HG03159 (cell line): Measurements from ENCODE around the gene C2orf92.
"Not testable (repeated sequence)": the region's sequence is repeated elsewhere in the genome, so short reads cannot be mapped to it uniquely, and the experiment has no call there.

ENCODE experiments used
- ATAC-seq: cut with Tn5 transposase; IDR thresholded peaks from one replicate; pipeline ENCODE4 v1.9.1; 2021; ENCODE audit warnings: mild to moderate bottlenecking, moderate library complexity; ENCODE audit not compliant: unreplicated experiment

C2orf92 gene

GRCh38 chr2:97688062-97688827 is 18.7 kb downstream of the C2orf92 start:
- no peak for ATAC-seq

GRCh38 chr2:97691166-97691565 is 21.7 kb downstream of the C2orf92 start:
- no peak for ATAC-seq

DNA sequence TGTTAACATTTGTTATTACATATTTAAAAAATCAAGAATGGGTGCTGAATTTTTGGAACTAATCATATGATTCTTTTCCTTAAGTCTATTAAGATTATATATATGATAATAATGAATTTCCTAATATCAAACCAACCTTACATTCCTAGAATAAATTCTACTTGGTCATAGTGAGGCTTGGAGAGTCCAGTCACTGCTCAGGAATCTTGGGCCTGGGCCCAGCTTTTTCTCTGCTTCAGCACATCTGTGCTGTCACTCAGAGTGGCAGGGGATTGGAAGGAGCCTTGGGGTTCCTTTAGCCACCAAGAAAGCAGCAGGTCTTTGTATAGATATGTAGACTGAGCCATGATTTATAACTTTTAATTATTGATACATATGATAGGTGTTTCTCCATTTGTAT is 24.0 kb downstream of the C2orf92 start:
- ATAC-seq, result no peak

GRCh38 chr2:97695744-97696143 is 26.2 kb downstream of the C2orf92 start:
- no peak for ATAC-seq

DNA sequence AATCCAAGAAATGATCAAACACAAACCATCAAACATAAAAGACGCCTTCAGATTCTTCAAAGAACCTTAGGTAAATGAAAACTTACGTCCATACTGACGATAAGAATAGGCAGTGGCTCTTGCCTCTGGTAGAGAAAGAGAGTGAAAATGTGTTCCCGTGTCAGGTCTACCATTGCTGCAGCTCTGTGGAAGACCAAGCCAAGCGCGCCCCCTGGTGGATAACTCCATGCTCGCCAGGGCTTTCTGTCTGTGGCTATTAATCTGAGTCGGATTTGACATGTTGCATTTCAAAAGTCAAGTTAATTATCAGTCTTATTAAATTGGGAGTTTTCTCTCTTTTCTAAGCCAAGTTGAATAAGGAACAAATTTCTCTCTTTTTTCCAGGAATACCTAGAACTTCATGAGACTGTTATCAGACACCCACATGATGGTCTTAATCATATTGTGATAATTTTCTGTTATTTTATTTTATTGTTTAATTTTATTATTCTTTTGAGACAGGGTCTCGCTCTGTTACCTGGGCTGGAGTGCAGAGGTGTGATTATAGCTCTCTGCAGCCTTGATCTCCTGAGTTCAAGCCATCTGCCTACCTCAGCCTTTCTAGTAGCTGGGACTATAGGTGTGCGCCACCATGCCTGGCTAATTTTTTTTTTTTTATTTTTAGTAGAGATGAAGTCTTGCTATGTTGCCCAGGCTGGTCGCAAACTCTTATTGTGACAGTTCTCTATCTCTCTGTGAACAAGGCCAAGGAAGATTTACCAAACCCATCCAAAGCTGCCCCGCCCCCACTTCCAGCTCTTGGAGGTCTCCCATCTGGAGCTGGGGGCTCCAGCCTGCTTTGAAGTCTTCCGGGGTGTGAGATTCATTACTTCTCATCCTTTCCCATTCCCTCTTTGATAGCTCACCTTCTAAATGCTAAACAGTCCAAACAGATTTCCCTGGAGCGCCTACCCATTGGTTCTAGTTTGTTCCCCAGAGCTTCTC is 28.0 kb downstream of the C2orf92 start:
- ATAC-seq, result peak; percentile 76

GRCh38 chr2:97698530-97698929 is 29.0 kb downstream of the C2orf92 start:
- no peak for ATAC-seq

DNA sequence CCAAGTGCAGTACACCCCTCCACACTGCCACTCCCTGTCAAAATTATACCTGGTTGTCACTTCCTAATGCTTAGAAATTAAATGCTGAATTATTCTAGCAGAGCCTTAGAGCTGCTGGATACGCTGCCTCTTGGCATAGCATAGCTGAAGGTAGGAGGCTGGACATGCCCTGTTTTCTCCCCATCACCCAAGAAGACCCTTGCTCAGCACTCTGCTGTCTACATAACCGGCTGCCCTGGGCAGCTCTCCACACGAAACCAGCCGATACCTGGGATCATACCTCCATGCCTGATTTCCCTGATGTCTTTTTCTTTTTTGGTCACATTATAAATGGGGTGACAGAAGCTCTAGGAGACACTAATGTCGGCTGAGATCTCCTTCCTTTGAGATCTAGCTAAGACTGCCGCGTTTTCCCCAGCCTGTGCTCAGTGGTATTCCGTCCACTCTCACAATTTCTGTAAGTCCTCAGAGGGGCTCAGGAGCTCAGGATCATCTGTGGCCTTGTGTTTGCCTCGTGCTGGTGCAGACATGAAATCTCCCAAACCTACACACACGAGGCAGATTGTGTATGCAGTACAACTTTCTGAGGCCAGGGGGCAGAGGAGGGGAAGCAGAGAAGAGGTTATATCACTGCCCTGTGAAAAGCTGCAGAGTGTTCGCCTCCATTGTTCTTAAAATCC is 30.4 kb downstream of the C2orf92 start:
- no peak for ATAC-seq

GRCh38 chr2:97701186-97701585 is 31.7 kb downstream of the C2orf92 start:
- ATAC-seq, result no peak

GRCh38 chr2:97701851-97702465 is 32.4 kb downstream of the C2orf92 start:
- ATAC-seq, result no peak

DNA sequence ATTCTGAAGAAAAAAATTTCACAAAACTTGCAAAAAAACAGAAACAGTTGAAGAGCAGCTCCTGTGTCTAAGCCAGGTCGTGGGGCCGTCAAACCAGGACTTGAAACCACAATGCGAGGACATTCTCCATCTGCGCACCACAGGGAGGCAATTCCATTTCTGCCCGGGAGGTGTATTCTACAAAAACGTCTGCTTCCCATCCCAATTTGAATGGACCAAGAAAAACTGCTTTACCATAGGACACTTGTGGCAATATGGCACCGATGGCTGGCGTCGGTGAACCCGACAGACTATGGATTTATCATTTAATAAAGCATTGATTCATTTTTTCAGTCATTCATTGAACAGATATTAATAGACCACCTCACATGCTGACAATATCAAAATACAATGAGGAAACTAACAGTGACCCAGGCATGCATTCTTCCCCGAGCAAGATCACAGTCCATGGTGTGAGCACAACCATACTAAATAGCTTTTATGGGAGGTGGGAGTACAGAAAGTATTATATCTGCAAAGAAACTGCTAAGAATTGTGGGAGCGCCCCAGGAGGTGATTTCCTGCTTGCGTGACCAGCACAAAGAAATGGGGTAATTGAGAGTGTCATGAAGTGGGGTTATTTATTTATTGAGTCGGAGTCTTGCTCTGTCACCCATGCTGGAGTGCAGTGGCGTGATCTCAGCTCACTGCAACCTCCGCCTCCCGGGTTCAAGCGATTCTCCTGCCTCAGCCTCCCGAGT is 33.4 kb downstream of the C2orf92 start:
- ATAC-seq, result no peak

DNA sequence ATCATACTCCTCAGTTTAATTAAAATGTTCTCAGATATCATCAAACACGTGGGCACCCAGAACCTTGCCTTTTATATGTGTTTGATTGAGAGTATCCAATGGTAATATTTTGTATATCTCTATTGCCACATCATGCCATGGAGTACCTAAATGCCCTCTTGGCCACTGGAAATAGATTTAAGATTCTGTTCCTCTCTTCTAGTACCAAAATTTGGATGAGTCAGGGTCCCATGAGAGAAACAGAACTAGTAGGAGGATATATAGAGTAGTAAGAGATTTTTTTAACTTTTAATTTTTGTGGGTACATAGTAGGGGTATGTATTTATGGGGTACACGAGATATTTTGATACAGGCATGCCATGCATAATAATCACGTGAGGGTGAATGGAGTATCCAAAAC is 34.2 kb downstream of the C2orf92 start:
- ATAC-seq, result no peak

GRCh38 chr2:97704989-97705388 is 35.5 kb downstream of the C2orf92 start:
- ATAC-seq, result no peak

DNA sequence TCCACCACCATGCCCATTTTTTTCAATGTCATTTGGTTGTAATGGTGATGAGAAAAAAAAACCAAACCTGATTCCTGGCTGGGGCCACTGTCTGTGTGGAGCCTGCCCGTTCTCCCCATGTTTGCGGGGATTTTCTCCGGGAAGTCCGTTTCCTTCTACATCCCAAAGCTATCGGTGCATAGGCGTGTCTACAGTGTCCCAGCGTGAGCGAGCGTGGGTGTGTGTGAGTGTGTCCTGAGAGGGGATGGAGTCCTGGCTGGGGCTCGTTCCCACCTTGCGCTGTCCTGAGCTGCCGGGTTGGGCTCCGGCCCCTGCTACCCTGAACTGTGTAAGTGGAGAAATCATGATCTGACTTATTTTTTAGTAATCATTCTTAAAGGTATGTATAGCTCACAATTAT is 36.6 kb downstream of the C2orf92 start:
- ATAC-seq, result no peak

DNA sequence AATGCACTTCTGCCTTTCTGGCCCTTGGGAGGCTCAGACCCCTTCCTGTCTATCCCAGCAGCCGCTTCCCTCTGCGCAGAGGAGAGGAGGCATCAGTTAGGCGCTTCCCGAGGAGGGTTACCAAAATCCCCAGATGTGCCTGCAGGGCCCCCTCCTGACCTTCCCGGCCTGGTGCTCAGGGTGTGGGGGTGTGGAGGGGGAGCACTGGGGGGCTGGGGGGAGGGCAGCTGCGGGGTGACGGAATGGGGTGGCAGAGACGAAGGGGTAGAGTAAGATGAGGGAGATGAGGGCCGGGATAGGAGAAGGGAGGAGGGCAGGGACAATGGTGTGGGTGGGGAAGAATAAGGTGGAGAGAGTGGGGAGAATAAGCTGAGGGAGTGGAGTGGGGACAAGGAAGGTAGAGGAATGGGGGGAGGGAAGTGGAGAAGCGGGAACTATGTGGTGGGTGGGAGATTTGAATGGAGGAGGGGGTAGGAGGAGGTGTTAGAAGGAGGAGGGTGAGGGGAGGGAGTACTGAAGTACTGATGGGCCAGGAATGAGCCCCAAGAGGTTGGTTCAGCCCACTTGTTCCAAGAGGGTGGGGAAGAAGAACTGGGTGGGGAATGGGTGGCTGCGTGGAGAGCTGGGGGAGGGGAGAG is 37.3 kb downstream of the C2orf92 start:
- ATAC-seq, result no peak

DNA sequence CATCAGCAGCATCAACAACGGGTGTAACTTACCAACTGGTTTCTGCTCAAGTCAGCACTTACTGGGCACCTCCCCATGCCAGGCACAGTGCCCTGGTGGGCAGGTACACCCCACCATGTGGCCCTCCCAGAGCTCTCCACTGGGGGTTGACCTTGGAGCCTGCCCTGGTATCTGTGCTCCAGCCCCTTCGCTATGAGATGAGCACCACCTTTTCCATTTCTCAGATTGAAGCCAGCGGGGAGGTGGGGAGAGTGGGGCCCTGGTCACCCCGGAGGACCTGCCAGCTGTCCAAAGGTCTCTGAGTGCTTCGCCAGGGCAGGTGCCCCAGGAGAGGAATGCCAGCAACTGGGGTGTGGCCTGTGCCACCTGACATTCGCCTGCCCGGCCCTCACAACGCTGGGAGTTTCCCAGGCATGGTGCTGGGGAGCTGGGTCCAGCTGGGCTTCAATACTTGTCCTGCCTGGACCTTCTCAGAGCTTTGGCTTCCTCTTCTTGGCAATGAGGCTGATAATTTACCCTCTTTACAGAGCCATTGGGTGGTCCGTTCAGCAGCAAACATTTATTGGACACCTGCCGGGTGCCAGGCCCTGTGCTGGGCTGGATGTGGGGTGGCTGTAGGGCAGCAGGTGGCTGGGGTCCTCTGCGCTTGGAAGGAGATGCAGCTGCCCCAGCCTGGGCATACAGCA is 38.0 kb downstream of the C2orf92 start:
- no peak for ATAC-seq

- no peak for ATAC-seq
Measured at GRCh38 chr2:97708048-97708380, 38.5 kb downstream of the C2orf92 start.

DNA sequence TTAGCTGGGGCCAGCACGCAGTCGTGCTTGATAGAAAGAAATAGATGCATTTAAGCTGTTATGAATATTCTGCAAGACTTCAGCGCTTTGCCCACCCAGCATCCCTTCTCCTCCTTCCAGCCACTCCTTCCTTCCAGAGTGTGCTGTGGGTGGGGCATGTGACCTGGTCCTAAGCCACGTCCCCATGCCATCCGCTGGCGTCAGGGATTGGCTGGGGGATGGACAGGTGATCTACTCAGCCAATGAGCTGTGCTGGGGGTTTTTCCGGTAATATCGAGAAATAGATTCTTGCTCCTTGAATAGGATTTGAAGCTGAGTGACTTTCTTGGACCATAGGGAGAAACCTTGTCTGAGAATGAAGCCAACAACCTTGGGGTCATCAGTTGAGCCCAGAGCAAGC is 39.1 kb downstream of the C2orf92 start:
- ATAC-seq, result no peak

GRCh38 chr2:97711394-97711711 is 41.8 kb downstream of the C2orf92 start:
- no peak for ATAC-seq

DNA sequence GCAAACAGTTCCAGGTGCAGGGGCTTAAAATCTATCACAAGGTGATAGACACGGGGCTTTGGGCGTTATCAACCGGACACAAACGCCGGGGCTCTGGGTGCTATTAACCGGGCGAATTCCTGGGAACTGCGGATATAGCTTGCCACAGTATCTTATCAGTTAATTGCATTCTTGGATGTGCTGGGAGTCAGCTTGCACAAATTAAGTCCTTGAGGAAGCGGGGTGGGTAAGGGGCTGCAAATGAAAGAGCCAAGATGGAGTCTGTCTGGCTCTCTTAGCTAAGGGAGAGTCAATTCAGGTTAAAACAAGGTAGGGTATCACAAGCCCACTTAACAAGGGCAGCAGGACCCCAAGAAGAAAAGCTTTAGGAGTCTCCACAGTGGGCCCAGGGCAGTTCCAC is 42.7 kb downstream of the C2orf92 start:
- not testable (repeated sequence) for ATAC-seq
